Activated CD8-positive, alpha-beta T cell treated with anti-CD3 and anti-CD28 coated beads for 36 hours (primary cell): ENCODE data around the gene KRTAP10-5. TPM values are rescaled to one million over a fixed set of nuclear protein-coding genes. Genes with fewer than 3 reads are reported as not detected.

Experiments used
- ATAC-seq: fragments of 200-7000 bp; cut with Tn5 transposase; one replicate; pipeline ENCODE4 v1.10.0; 2021; ENCODE audit warnings: mild to moderate bottlenecking, moderate library complexity
- CTCF ChIA-PET: fragments of 350-600 bp; sonication (Branson Sonifier 250); formaldehyde crosslinking; loops from one replicate; lab custom pipeline; 2021; ENCODE audit warnings: antibody characterized with exemption; lab: Charles Lee
- POLR2A ChIA-PET: fragments of 350-600 bp; sonication (Branson Sonifier 250); formaldehyde crosslinking; loops from one replicate; lab custom pipeline; 2021; ENCODE audit warnings: antibody characterized with exemption; lab: Charles Lee
- DNase-seq: peaks from one replicate; pipeline ENCODE4 v3.0.0-alpha.2; 2020
- H3K27ac Mint-ChIP-seq: one replicate; pipeline ENCODE4 v1.8.0; 2021; ENCODE audit warnings: mild to moderate bottlenecking, mixed read lengths
- H3K27me3 Mint-ChIP-seq: one replicate; pipeline ENCODE4 v1.8.0; 2021; ENCODE audit warnings: mixed read lengths
- H3K36me3 Mint-ChIP-seq: one replicate; pipeline ENCODE4 v1.8.0; 2021; ENCODE audit warnings: low read depth, mixed read lengths
- H3K4me1 Mint-ChIP-seq: one replicate; pipeline ENCODE4 v1.8.0; 2021; ENCODE audit warnings: low read depth, mixed read lengths
- H3K4me3 Mint-ChIP-seq: one replicate; pipeline ENCODE4 v1.8.0; 2021; ENCODE audit warnings: mild to moderate bottlenecking, moderate library complexity, mixed read lengths
- H3K9me3 Mint-ChIP-seq: one replicate; pipeline ENCODE4 v1.8.0; 2021; ENCODE audit warnings: mixed read lengths
- CTCF ChIP-seq: fragments of 200-600 bp; IDR thresholded peaks from one replicate; pipeline ENCODE4 v1.8.0; 2022; ENCODE audit warnings: antibody characterized with exemption, mild to moderate bottlenecking
- intact Hi-C: fragments of 100-400 bp; cut with micrococcal nuclease; formaldehyde crosslinking; loops from one replicate; pipeline ENCODE4 v1.10.0; 2022
- total RNA-seq, 2 experiments: library from RNA; stranded (reverse); gene quantifications; one replicate each; pipeline ENCODE4 v1.2.3, GENCODE V29; 2021

KRTAP10-5 gene
- total RNA-seq, 2 experiments from 2014 or later, result not detected

GRCh38 chr21:44549525-44550211, 30.7 kb downstream of the KRTAP10-5 start:
- Mint-ChIP-seq H3K9me3 (peaks cover 22% of the 10 kb centered on the region), H3K4me3 (no peak overlapping the region), H3K36me3 (peaks cover 19% of the 10 kb centered on the region), H3K27me3 (no peaks in the 10 kb centered on the region), H3K4me1 (peaks cover 28% of the 10 kb centered on the region), H3K27ac (no peak overlapping the region)
- CTCF ChIA-PET, result no interaction called here
- TF ChIP-seq CTCF, result no peak
- no peak for DNase-seq
- no peak for ATAC-seq
- POLR2A ChIA-PET, result no interaction called here
- intact Hi-C loops, result no loop called here

- Mint-ChIP-seq H3K4me3 (no peak overlapping the region), H3K27ac (no peak overlapping the region)
- POLR2A ChIA-PET, result no interaction called here
These were observed 31.5 kb downstream of the KRTAP10-5 start for GRCh38 chr21:44548922-44549321.

GRCh38 chr21:44548381-44548780, 32.0 kb downstream of the KRTAP10-5 start:
- DNase-seq (no peak), ATAC-seq (no peak)
- TF ChIP-seq CTCF, result no peak
- H3K4me1 Mint-ChIP-seq, result peaks cover 28% of the 10 kb centered on the region
- intact Hi-C loops, result no loop called here
- ChIA-PET CTCF (interaction anchor here (1.7 kb wide), 1 partner anchor 245 kb away, joined by 5 read pairs; no protein-coding TSS in a partner anchor), POLR2A (no interaction called here)
- H3K9me3 Mint-ChIP-seq, result peaks cover 20% of the 10 kb centered on the region
- peaks cover 19% of the 10 kb centered on the region for H3K36me3 Mint-ChIP-seq
- H3K27me3 Mint-ChIP-seq, result no peaks in the 10 kb centered on the region
- peak overlapping the region; percentile 50 for H3K4me3 Mint-ChIP-seq
- H3K27ac Mint-ChIP-seq, result peak overlapping the region; percentile 10

More at GRCh38 chr21:44548922-44549321, 31.5 kb downstream of the KRTAP10-5 start:
- Mint-ChIP-seq H3K9me3 (peaks cover 22% of the 10 kb centered on the region), H3K36me3 (peaks cover 19% of the 10 kb centered on the region), H3K4me1 (peaks cover 28% of the 10 kb centered on the region), H3K27me3 (no peaks in the 10 kb centered on the region)
- CTCF ChIA-PET, result no interaction called here
- ATAC-seq, result no peak
- no peak for TF ChIP-seq CTCF
- no peak for DNase-seq
- intact Hi-C loops, result no loop called here

GRCh38 chr21:44547656-44548331, 32.6 kb downstream of the KRTAP10-5 start:
- POLR2A ChIA-PET, result no interaction called here
- H3K9me3 Mint-ChIP-seq, result peaks cover 17% of the 10 kb centered on the region
- peaks cover 28% of the 10 kb centered on the region for H3K4me1 Mint-ChIP-seq
- no peaks in the 10 kb centered on the region for H3K27me3 Mint-ChIP-seq
- H3K36me3 Mint-ChIP-seq, result peaks cover 19% of the 10 kb centered on the region
- peak overlapping the region; percentile 89 for H3K27ac Mint-ChIP-seq
- no peak for TF ChIP-seq CTCF
- peak; percentile 94 for ATAC-seq
- intact Hi-C loops, result no loop called here
- CTCF ChIA-PET, result interaction anchor here (1.1 to 1.7 kb wide), 3 partner anchors 37 to 246 kb away, joined by 3 to 5 read pairs (median 5); no protein-coding TSS in a partner anchor
- peak overlapping the region; percentile 50 for H3K4me3 Mint-ChIP-seq
- DNase-seq, result peak; percentile 51

- no peaks in the 10 kb centered on the region for H3K27me3 Mint-ChIP-seq
- POLR2A ChIA-PET, result interaction anchor here (0.7 kb wide), 1 partner anchor 9 kb away, joined by 3 read pairs; no protein-coding TSS in a partner anchor
- peaks cover 19% of the 10 kb centered on the region for H3K36me3 Mint-ChIP-seq
- intact Hi-C loops, result no loop called here
- CTCF ChIA-PET, result interaction anchor here (1.4 kb wide), 1 partner anchor 35 kb away, joined by 3 read pairs; no protein-coding TSS in a partner anchor
- H3K4me3 Mint-ChIP-seq, result no peak overlapping the region
- H3K4me1 Mint-ChIP-seq, result peaks cover 27% of the 10 kb centered on the region
- no peak for TF ChIP-seq CTCF
- DNase-seq (no peak), ATAC-seq (no peak)
- H3K9me3 Mint-ChIP-seq, result peaks cover 17% of the 10 kb centered on the region
- no peak overlapping the region for H3K27ac Mint-ChIP-seq
These were observed 35.8 kb downstream of the KRTAP10-5 start for GRCh38 chr21:44544566-44544965.
